Measurements from ENCODE around the gene PNPLA8.

- TF ChIP-seq, protein P1, sequence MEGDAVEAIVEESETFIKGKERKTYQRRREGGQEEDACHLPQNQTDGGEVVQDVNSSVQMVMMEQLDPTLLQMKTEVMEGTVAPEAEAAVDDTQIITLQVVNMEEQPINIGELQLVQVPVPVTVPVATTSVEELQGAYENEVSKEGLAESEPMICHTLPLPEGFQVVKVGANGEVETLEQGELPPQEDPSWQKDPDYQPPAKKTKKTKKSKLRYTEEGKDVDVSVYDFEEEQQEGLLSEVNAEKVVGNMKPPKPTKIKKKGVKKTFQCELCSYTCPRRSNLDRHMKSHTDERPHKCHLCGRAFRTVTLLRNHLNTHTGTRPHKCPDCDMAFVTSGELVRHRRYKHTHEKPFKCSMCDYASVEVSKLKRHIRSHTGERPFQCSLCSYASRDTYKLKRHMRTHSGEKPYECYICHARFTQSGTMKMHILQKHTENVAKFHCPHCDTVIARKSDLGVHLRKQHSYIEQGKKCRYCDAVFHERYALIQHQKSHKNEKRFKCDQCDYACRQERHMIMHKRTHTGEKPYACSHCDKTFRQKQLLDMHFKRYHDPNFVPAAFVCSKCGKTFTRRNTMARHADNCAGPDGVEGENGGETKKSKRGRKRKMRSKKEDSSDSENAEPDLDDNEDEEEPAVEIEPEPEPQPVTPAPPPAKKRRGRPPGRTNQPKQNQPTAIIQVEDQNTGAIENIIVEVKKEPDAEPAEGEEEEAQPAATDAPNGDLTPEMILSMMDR (IDR thresholded peaks at IDR 0.05; ENCODE audit: low read length), result no peak
- TF ChIP-seq EZH2phosphoT487 (IDR thresholded peaks at IDR 0.05; ENCODE audit: low read length), result no peak
Measured at GRCh38 chr7:108503112-108504026, 22.6 kb downstream of the PNPLA8 start.

Measured in MM.1S (cell line).